SK-N-SH (cell line): ENCODE data around the gene MEF2C. TPM values are rescaled to one million over a fixed set of nuclear protein-coding genes. Genes with fewer than 3 reads are reported as not detected.
A peak's percentile ranks its signal among the peaks of the same experiment; 100 is the strongest.

Source experiments
- CTCF ChIA-PET: fragments of 300-600, 350-600 bp; formaldehyde crosslinking; extraction: SDS; loops from one replicate; lab custom pipeline; 2021; lab: Yijun Ruan, JAX
- POLR2A ChIA-PET: fragments of 350-600 bp; sonication (Branson Sonifier 250); formaldehyde crosslinking; extraction: SDS; loops from one replicate; lab custom pipeline; 2020; ENCODE audit warnings: antibody characterized with exemption, inconsistent platforms; lab: Yijun Ruan, JAX
- DNase-seq: peaks from one replicate; pipeline ENCODE4 v3.0.0; 2012
- H2AFZ ChIP-seq: fragments of 200-600 bp; sonication (generic); 2 replicates; pipeline ENCODE4 v1.8.1; 2016; ENCODE audit warnings: antibody characterized with exemption, mild to moderate bottlenecking, low read depth
- H3F3A ChIP-seq: fragments of 200-600 bp; sonication (generic); replicated peaks from 2 replicates; pipeline ENCODE3; 2016; ENCODE audit warnings: antibody characterized with exemption, mild to moderate bottlenecking; ENCODE audit not compliant: insufficient read depth
- H3K27ac ChIP-seq, 2 experiments: fragments of 200-500 bp in 1 of 2; fragments of 200-600 bp in 1 of 2; sonication (Bioruptor generic) in 1 of 2; sonication (generic), shearing (Covaris generic) in 1 of 2; 2 replicates each; pipeline versions ENCODE4 v1.5.1 to v1.6.1; 2014 to 2016; ENCODE audit warnings: low read depth in 2 of 2, inconsistent platforms in 1 of 2, low read length in 1 of 2, mild to moderate bottlenecking in 1 of 2, mixed read lengths in 1 of 2
- H3K27me3 ChIP-seq: fragments of 200-600 bp; sonication (generic), shearing (Covaris generic); 2 replicates; pipeline ENCODE4 v1.6.1; 2016; ENCODE audit warnings: mixed run types; ENCODE audit not compliant: insufficient read depth
- H3K36me3 ChIP-seq, 2 experiments: fragments of 200-500 bp in 1 of 2; fragments of 200-600 bp in 1 of 2; sonication (Bioruptor generic) in 1 of 2; sonication (generic) in 1 of 2; replicated peaks in 1 of 2; 2 replicates each; pipeline versions ENCODE3 to v1.5.1; 2014 to 2016; ENCODE audit warnings: low read length in 1 of 2, mild to moderate bottlenecking in 1 of 2; ENCODE audit not compliant: insufficient read depth in 2 of 2, control insufficient read depth in 1 of 2
- H3K4me1 ChIP-seq, 2 experiments: fragments of 200-500 bp in 1 of 2; fragments of 200-600 bp in 1 of 2; sonication (Bioruptor generic) in 1 of 2; sonication (generic), shearing (Covaris generic) in 1 of 2; 2 replicates each; pipeline versions ENCODE4 v1.5.1 to v1.6.1; 2014 to 2016; ENCODE audit warnings: low read depth in 1 of 2, low read length in 1 of 2, mixed run types in 1 of 2; ENCODE audit not compliant: insufficient read depth in 2 of 2, control insufficient read depth in 1 of 2
- H3K4me2 ChIP-seq: fragments of 200-600 bp; sonication (generic), shearing (Covaris generic); 2 replicates; pipeline ENCODE4 v1.6.1; 2017; ENCODE audit warnings: mixed run types
- H3K4me3 ChIP-seq, 2 experiments: fragments of 200-500 bp in 1 of 2; fragments of 200-600 bp in 1 of 2; sonication (Bioruptor generic) in 1 of 2; sonication (generic), shearing (Covaris generic) in 1 of 2; 2 replicates each; pipeline versions ENCODE4 v1.5.1 to v1.8.1; 2014 to 2016; ENCODE audit warnings: low read depth in 2 of 2, inconsistent platforms in 1 of 2, low read length in 1 of 2, mild to moderate bottlenecking in 1 of 2, mixed read lengths in 1 of 2, moderate library complexity in 1 of 2
- H3K79me2 ChIP-seq: fragments of 200-600 bp; sonication (generic); 2 replicates; pipeline ENCODE4 v1.8.1; 2017; ENCODE audit warnings: mild to moderate bottlenecking; ENCODE audit not compliant: insufficient read depth
- H3K9ac ChIP-seq: fragments of 200-600 bp; sonication (generic); 2 replicates; pipeline ENCODE4 v1.6.1; 2017; ENCODE audit warnings: mixed run types
- H3K9me2 ChIP-seq: fragments of 200-600 bp; sonication (generic); 2 replicates; pipeline ENCODE4 v1.6.1; 2017; ENCODE audit warnings: mixed run types
- H3K9me3 ChIP-seq: fragments of 200-600 bp; sonication (generic); 2 replicates; pipeline ENCODE4 v1.6.1; 2017; ENCODE audit warnings: mixed run types, mild to moderate bottlenecking, moderate library complexity
- H4K20me1 ChIP-seq: fragments of 200-600 bp; sonication (generic); 2 replicates; pipeline ENCODE4 v1.6.1; 2017; ENCODE audit warnings: mild to moderate bottlenecking, mixed run types; ENCODE audit not compliant: insufficient read depth
- CHD2 ChIP-seq: fragments of 150-350 bp; IDR thresholded peaks from 2 replicates; pipeline ENCODE4 v1.6.1; 2018; ENCODE audit warnings: low read length; ENCODE audit not compliant: partially characterized antibody
- EP300 ChIP-seq, 2 experiments: IDR thresholded peaks; 2 replicates each; pipeline versions ENCODE4 v1.4.0 to v1.6.1; 2012; ENCODE audit warnings: borderline replicate concordance in 1 of 2, low read depth in 1 of 2, low read length in 1 of 2
- EZH2phosphoT487 ChIP-seq: fragments of 200-600 bp; sonication (generic); IDR thresholded peaks from 2 replicates; pipeline ENCODE4 v1.6.1; 2017; ENCODE audit warnings: low read depth, mixed run types, mild to moderate bottlenecking, antibody characterized with exemption, moderate library complexity, borderline replicate concordance
- FOXJ3 ChIP-seq: sonication (generic); formaldehyde crosslinking; IDR thresholded peaks from 2 replicates; pipeline ENCODE4 v1.5.1; 2020; ENCODE audit warnings: mild to moderate bottlenecking, missing genetic modification reagents
- GABPA ChIP-seq: IDR thresholded peaks from 2 replicates; pipeline ENCODE4 v1.4.0; 2012; ENCODE audit warnings: low read depth, mild to moderate bottlenecking
- GATA2 ChIP-seq: sonication (generic); formaldehyde crosslinking; IDR thresholded peaks from 2 replicates; pipeline ENCODE4 v1.5.0; 2020; ENCODE audit warnings: mild to moderate bottlenecking, missing genetic modification reagents
- MEF2A ChIP-seq: IDR thresholded peaks from 2 replicates; pipeline ENCODE4 v1.4.0; 2012; ENCODE audit warnings: low read depth, borderline replicate concordance
- NRF1 ChIP-seq: IDR thresholded peaks from 2 replicates; pipeline ENCODE4 v1.6.1; 2012; ENCODE audit warnings: low read depth, mild to moderate bottlenecking, low read length
- RCOR1 ChIP-seq: fragments of 150-350 bp; IDR thresholded peaks from 2 replicates; pipeline ENCODE4 v1.6.1; 2017; ENCODE audit warnings: antibody characterized with exemption, low read length
- RXRA ChIP-seq: IDR thresholded peaks from 2 replicates; pipeline ENCODE4 v1.4.0; 2012; ENCODE audit warnings: low read depth, mild to moderate bottlenecking, borderline replicate concordance
- SIN3A ChIP-seq: IDR thresholded peaks from 2 replicates; pipeline ENCODE4 v1.6.1; 2012; ENCODE audit warnings: low read depth, mild to moderate bottlenecking, low read length, moderate library complexity, borderline replicate concordance
- SMC3 ChIP-seq: IDR thresholded peaks from 2 replicates; pipeline ENCODE4 v1.6.1; 2012; ENCODE audit warnings: low read depth, low read length, improper control_type of control experiment
- TEAD4 ChIP-seq: IDR thresholded peaks from 2 replicates; pipeline ENCODE4 v1.4.0; 2012; ENCODE audit warnings: mild to moderate bottlenecking, borderline replicate concordance; ENCODE audit not compliant: insufficient read depth
- USF2 ChIP-seq: fragments of 150-350 bp; IDR thresholded peaks from 2 replicates; pipeline ENCODE4 v1.6.1; 2017; ENCODE audit warnings: antibody characterized with exemption, low read length, low read depth, borderline replicate concordance
- WGBS: methylation state at CpG from one replicate; pipeline ENCODE4 v1.1.6; 2017; ENCODE audit warnings: low lambda C conversion rate; 5-methylcytosine and 5-hydroxymethylcytosine counted together
- polyA plus RNA-seq, 3 experiments: library from polyadenylated mRNA; depleted of rRNA; stranded (reverse); fragments of >200 nt; gene quantifications; 2 replicates each; pipeline ENCODE4 v1.2.3, GENCODE V29; 2012
- TF ChIP-seq, protein P1 (sequence below): IDR thresholded peaks from 2 replicates; pipeline ENCODE4 v1.4.0; 2012; ENCODE audit warnings: low read depth, borderline replicate concordance

The MEF2C gene
- polyA plus RNA-seq, 1 of the 3 experiments (the other 2 are of a cell fraction): 1.2 TPM

DNA sequence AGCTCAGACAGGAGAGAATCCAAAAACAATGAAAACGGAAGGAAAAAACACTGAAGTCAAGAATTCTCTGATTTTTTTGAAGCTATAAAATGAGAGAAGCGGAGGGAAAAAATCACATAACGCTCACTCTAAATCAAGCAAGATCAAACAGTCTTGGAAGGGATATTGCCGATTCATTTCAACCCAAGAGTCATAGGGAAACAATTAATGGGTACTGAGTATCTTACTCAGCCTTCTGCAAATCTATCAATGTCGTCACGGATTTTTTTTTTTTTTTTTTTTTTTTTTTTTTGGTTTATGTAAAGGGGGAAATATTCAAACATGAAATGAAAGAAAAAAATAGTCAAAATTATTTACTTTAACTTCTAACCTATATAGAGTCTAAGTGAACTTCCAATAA is 9.5 kb downstream of the MEF2C start:
- H3K4me3 ChIP-seq: no peak overlapping the region
- no peaks in the 10 kb centered on the region for H3K36me3 ChIP-seq
- H3K27ac ChIP-seq: no peak overlapping the region
- H3K4me1 ChIP-seq: peaks cover 0 to 5% of the 10 kb centered on the region in 2 experiments; a peak in 1 of 4 replicates
- no peak overlapping the region for H3K9ac ChIP-seq
- H2AFZ ChIP-seq: no peak overlapping the region
- no peak overlapping the region for H3K4me2 ChIP-seq
- no peaks in the 10 kb centered on the region for H3F3A ChIP-seq
- POLR2A ChIA-PET: no interaction called here
- no peaks in the 10 kb centered on the region for H3K27me3 ChIP-seq
- no peaks in the 10 kb centered on the region for H3K9me3 ChIP-seq
- DNase-seq: no peak
- no peaks in the 10 kb centered on the region for H3K79me2 ChIP-seq
- H4K20me1 ChIP-seq: no peaks in the 10 kb centered on the region
- 85% methylated on average over 6 of the region's 6 CpGs for WGBS
- CTCF ChIA-PET: no interaction called here
- TF ChIP-seq EP300 (IDR thresholded peaks at IDR 0.05; ENCODE audit: borderline replicate concordance in 1 of 2, low read depth in 1 of 2, low read length in 1 of 2): no peak
- H3K9me2 ChIP-seq: no peaks in the 10 kb centered on the region

GRCh38 chr5:88872971-88873370 is 10.0 kb downstream of the MEF2C start:
- no peak overlapping the region for H3K4me2 ChIP-seq
- no peak for DNase-seq

DNA sequence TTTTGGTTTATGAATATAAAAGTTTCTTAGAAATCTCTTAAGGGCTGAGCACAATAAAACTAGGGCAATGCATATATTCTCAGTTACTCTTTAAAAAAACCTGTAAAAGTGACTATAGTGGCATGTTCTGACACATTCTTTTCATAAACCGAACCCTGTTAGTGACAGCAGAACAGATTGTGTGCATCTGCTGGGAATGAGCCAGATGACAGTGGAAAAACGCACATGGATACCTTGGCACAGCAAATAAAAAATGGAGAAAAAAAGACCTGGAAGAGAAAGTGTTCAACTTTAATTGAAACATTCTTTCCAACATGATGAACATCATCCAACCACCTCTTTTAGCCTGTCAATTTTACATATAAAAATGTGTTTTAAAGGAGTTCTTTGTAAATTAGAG is 12.7 kb downstream of the MEF2C start:
- 49% methylated on average over 2 of the region's 2 CpGs for WGBS

More at GRCh38 chr5:88872971-88873370, 10.0 kb downstream of the MEF2C start:
- 78% methylated on average over 6 of the region's 6 CpGs for WGBS
- Histone ChIP-seq H3K27ac (no peak overlapping the region), H3K9ac (no peak overlapping the region), H4K20me1 (no peaks in the 10 kb centered on the region), H3K4me1 (peaks cover 0 to 5% of the 10 kb centered on the region in 2 experiments; a peak in 1 of 4 replicates), H3K36me3 (no peaks in the 10 kb centered on the region), H3K9me2 (no peaks in the 10 kb centered on the region), H3F3A (no peaks in the 10 kb centered on the region), H3K9me3 (no peaks in the 10 kb centered on the region), H3K79me2 (no peaks in the 10 kb centered on the region), H2AFZ (no peak overlapping the region), H3K27me3 (no peaks in the 10 kb centered on the region), H3K4me3 (no peak overlapping the region)
- ChIA-PET CTCF (no interaction called here), POLR2A (no interaction called here)
- TF ChIP-seq MEF2A (no peak), SMC3 (no peak), FOXJ3 (CRISPR knock-in tag) (no peak), GATA2 (CRISPR knock-in tag) (no peak), TEAD4 (no peak), RCOR1 (no peak), EZH2phosphoT487 (no peak)

More for the DNA sequence above, 12.7 kb downstream of the MEF2C start:
- Histone ChIP-seq H3K79me2 (no peaks in the 10 kb centered on the region), H3K4me3 (no peak overlapping the region), H3K27ac (no peak overlapping the region), H2AFZ (peak overlapping the region; percentile 1; the same call in 1 of the 2 replicates), H3K4me1 (no peaks in the 10 kb centered on the region; a peak in 1 of 4 replicates), H3K9me3 (no peaks in the 10 kb centered on the region), H3K27me3 (no peaks in the 10 kb centered on the region), H3K9me2 (no peaks in the 10 kb centered on the region), H4K20me1 (no peaks in the 10 kb centered on the region), H3F3A (no peaks in the 10 kb centered on the region), H3K9ac (no peak overlapping the region), H3K36me3 (no peaks in the 10 kb centered on the region), H3K4me2 (no peak overlapping the region)
- no peak for TF ChIP-seq GABPA
- no peak for TF ChIP-seq MEF2A
- TF ChIP-seq SIN3A: no peak
- TF ChIP-seq, protein P1, sequence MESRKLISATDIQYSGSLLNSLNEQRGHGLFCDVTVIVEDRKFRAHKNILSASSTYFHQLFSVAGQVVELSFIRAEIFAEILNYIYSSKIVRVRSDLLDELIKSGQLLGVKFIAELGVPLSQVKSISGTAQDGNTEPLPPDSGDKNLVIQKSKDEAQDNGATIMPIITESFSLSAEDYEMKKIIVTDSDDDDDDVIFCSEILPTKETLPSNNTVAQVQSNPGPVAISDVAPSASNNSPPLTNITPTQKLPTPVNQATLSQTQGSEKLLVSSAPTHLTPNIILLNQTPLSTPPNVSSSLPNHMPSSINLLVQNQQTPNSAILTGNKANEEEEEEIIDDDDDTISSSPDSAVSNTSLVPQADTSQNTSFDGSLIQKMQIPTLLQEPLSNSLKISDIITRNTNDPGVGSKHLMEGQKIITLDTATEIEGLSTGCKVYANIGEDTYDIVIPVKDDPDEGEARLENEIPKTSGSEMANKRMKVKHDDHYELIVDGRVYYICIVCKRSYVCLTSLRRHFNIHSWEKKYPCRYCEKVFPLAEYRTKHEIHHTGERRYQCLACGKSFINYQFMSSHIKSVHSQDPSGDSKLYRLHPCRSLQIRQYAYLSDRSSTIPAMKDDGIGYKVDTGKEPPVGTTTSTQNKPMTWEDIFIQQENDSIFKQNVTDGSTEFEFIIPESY: no peak
- TF ChIP-seq CHD2: no peak
- no peak for TF ChIP-seq NRF1
- TF ChIP-seq USF2: no peak
- TF ChIP-seq RXRA: no peak
- ChIA-PET POLR2A (no interaction called here), CTCF (interaction anchor here (0.9 kb wide), 1 partner anchor 141 kb away, joined by 3 read pairs; no protein-coding TSS in a partner anchor)
- DNase-seq: no peak
